Mucosa of stomach (tissue), 1 donor: ENCODE data around the gene KDM4E.

Experiments used
- H3K27me3 ChIP-seq: one replicate; pipeline ENCODE4 v1.7.0; 2013; ENCODE audit warnings: mild to moderate bottlenecking, low read length; ENCODE audit not compliant: control insufficient read depth, insufficient read depth
- H3K36me3 ChIP-seq: one replicate; pipeline ENCODE4 v1.7.0; 2013; ENCODE audit warnings: low read length; ENCODE audit not compliant: control insufficient read depth, insufficient read depth
- H3K4me1 ChIP-seq: one replicate; pipeline ENCODE4 v1.7.0; 2013; ENCODE audit warnings: mild to moderate bottlenecking, low read length; ENCODE audit not compliant: control insufficient read depth, insufficient read depth
- H3K4me3 ChIP-seq: one replicate; pipeline ENCODE4 v1.7.0; 2013; ENCODE audit warnings: low read length
- H3K9ac ChIP-seq: one replicate; pipeline ENCODE4 v1.7.0; 2013; ENCODE audit warnings: mild to moderate bottlenecking, low read length, moderate library complexity
- H3K9me3 ChIP-seq: one replicate; pipeline ENCODE4 v1.7.0; 2013; ENCODE audit warnings: mild to moderate bottlenecking, low read length, moderate library complexity; ENCODE audit not compliant: control insufficient read depth
- donor health status: Pancreatic carcinoma.

The KDM4E gene

GRCh38 chr11:95076416-95076815 lies 51.4 kb downstream of the KDM4E start:
- no peaks in the 10 kb centered on the region for H3K36me3 ChIP-seq
- no peaks in the 10 kb centered on the region for H3K9me3 ChIP-seq
- no peaks in the 10 kb centered on the region for H3K27me3 ChIP-seq
- H3K4me1 ChIP-seq, result peaks cover 9% of the 10 kb centered on the region
- H3K9ac ChIP-seq, result no peak overlapping the region
- no peak overlapping the region for H3K4me3 ChIP-seq

- Histone ChIP-seq H3K4me3 (no peak overlapping the region), H3K9me3 (no peaks in the 10 kb centered on the region), H3K9ac (no peak overlapping the region), H3K27me3 (no peaks in the 10 kb centered on the region), H3K36me3 (no peaks in the 10 kb centered on the region), H3K4me1 (peaks cover 9% of the 10 kb centered on the region)
Observed at GRCh38 chr11:95076981-95077380, 51.9 kb downstream of the KDM4E start.
